GM12878 (cell line): ENCODE data around the gene THADA. TPM values are rescaled to one million over a fixed set of nuclear protein-coding genes. Genes with fewer than 3 reads are reported as not detected.

Experiments
- CTCF ChIP-seq, 3 experiments: IDR thresholded peaks in 2 of 3; conservative IDR thresholded peaks in 1 of 3; 2 replicates each; pipeline ENCODE4 v1.5.1; 2011; ENCODE audit warnings: low read depth in 3 of 3, low read length in 3 of 3, mild to moderate bottlenecking in 3 of 3, control low read depth in 2 of 3, moderate library complexity in 2 of 3, inconsistent platforms in 1 of 3, mixed read lengths in 1 of 3; ENCODE audit not compliant: control insufficient read depth in 2 of 3, insufficient read depth in 1 of 3; ENCODE audit errors: extremely low read depth in 1 of 3
- CUX1 ChIP-seq: IDR thresholded peaks from 2 replicates; pipeline ENCODE4 v1.6.1; 2012; ENCODE audit warnings: improper control_type of control experiment, low read depth, low read length; ENCODE audit not compliant: insufficient replicate concordance
- MLLT1 ChIP-seq: fragments of 450-650 bp; IDR thresholded peaks from 2 replicates; pipeline ENCODE4 v1.6.1; 2016; ENCODE audit warnings: mild to moderate bottlenecking
- SPI1 ChIP-seq: IDR thresholded peaks from 2 replicates; pipeline ENCODE4 v1.6.1; 2011; ENCODE audit warnings: low read depth, mild to moderate bottlenecking, low read length, moderate library complexity, borderline replicate concordance; ENCODE audit not compliant: insufficient read depth
- polyA plus RNA-seq, 11 experiments: library from polyadenylated mRNA; depleted of rRNA in 4 of 11; unstranded in 6 of 11; stranded (reverse) in 5 of 11; fragments of >200 nt; fragmentation: Nextera tagmentation in 4 of 11; fragmentation: Illumina TruSeq in 1 of 11; extraction: Ambion mirVana in 4 of 11; extraction: Trizol in 1 of 11; gene quantifications; 1 replicate in 1 of 11; 2 replicates in 10 of 11; pipeline versions ENCODE4 v1.2.1 to v1.2.3, GENCODE V29; 2011 to 2016; ENCODE audit warnings: inconsistent platforms in 2 of 11, missing spikeins in 2 of 11, low read depth in 1 of 11
- total RNA-seq, 4 experiments: library from RNA; depleted of rRNA in 3 of 4; stranded (reverse); fragments of >200 nt in 3 of 4; fragmentation: Illumina TruSeq in 1 of 4; extraction: Trizol in 1 of 4; gene quantifications; 2 replicates each; pipeline versions ENCODE4 v1.2.1 to v1.2.3, GENCODE V29; 2013 to 2021
- TF ChIP-seq, protein P1 (sequence below): fragments of 450-650 bp; IDR thresholded peaks from 2 replicates; pipeline ENCODE4 v1.6.1; 2018; ENCODE audit warnings: mild to moderate bottlenecking, low read depth, moderate library complexity; ENCODE audit not compliant: partially characterized antibody
- TF ChIP-seq, protein P2 (sequence below): IDR thresholded peaks from 2 replicates; pipeline ENCODE4 v1.6.1; 2012; ENCODE audit warnings: low read length, inconsistent platforms

THADA gene
- total and polyA plus RNA-seq, 10 of the 15 experiments (the other 5 are each of a cell fraction or from before 2014, with no cell fraction given), result 14.6 to 33.2 (median 23.2) TPM

GRCh38 chr2:43209204-43209717 lies 386.6 kb downstream of the THADA start (continued):
- TF ChIP-seq, protein P1, sequence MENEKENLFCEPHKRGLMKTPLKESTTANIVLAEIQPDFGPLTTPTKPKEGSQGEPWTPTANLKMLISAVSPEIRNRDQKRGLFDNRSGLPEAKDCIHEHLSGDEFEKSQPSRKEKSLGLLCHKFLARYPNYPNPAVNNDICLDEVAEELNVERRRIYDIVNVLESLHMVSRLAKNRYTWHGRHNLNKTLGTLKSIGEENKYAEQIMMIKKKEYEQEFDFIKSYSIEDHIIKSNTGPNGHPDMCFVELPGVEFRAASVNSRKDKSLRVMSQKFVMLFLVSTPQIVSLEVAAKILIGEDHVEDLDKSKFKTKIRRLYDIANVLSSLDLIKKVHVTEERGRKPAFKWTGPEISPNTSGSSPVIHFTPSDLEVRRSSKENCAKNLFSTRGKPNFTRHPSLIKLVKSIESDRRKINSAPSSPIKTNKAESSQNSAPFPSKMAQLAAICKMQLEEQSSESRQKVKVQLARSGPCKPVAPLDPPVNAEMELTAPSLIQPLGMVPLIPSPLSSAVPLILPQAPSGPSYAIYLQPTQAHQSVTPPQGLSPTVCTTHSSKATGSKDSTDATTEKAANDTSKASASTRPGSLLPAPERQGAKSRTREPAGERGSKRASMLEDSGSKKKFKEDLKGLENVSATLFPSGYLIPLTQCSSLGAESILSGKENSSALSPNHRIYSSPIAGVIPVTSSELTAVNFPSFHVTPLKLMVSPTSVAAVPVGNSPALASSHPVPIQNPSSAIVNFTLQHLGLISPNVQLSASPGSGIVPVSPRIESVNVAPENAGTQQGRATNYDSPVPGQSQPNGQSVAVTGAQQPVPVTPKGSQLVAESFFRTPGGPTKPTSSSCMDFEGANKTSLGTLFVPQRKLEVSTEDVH, result no peak
- TF ChIP-seq SPI1 (no peak), MLLT1 (no peak), CTCF (IDR thresholded peaks at IDR 0.05 in 2 of 3, conservative IDR thresholded peaks at IDR 0.05 in 1 of 3; ENCODE audit: control insufficient read depth in 2 of 3, extremely low read depth in 1 of 3, insufficient read depth in 1 of 3, low read depth in 3 of 3, low read length in 3 of 3) (no peak), CUX1 (no peak)
- TF ChIP-seq, protein P2, sequence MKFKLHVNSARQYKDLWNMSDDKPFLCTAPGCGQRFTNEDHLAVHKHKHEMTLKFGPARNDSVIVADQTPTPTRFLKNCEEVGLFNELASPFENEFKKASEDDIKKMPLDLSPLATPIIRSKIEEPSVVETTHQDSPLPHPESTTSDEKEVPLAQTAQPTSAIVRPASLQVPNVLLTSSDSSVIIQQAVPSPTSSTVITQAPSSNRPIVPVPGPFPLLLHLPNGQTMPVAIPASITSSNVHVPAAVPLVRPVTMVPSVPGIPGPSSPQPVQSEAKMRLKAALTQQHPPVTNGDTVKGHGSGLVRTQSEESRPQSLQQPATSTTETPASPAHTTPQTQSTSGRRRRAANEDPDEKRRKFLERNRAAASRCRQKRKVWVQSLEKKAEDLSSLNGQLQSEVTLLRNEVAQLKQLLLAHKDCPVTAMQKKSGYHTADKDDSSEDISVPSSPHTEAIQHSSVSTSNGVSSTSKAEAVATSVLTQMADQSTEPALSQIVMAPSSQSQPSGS, result no peak
